Left hindlimb (tissue), 1 donor: ENCODE measurements around the gene RNF5.

ENCODE experiments used
- DNase-seq: peaks from one replicate; pipeline ENCODE4 v3.0.0-alpha.2; 2018

RNF5 gene

GRCh38 chr6:32176476-32177182, 1.6 kb upstream of the RNF5 start:
- DNase-seq = peak; percentile 17

- DNase-seq = no peak
Observed at GRCh38 chr6:32177183-32177787, 920 bp upstream of the RNF5 start.

- no peak for DNase-seq
Observed at GRCh38 chr6:32178547-32179440, 589 bp downstream of the RNF5 start.

GRCh38 chr6:32179766-32180405, 1.7 kb downstream of the RNF5 start:
- DNase-seq = no peak

- no peak for DNase-seq
Observed at GRCh38 chr6:32181148-32181702, 3.0 kb downstream of the RNF5 start.

- DNase-seq = no peak
Observed at GRCh38 chr6:32181915-32182529, 3.8 kb downstream of the RNF5 start.

- no peak for DNase-seq
Observed at GRCh38 chr6:32182555-32182981, 4.4 kb downstream of the RNF5 start.

GRCh38 chr6:32183030-32183429, 4.8 kb downstream of the RNF5 start:
- no peak for DNase-seq

- DNase-seq = no peak
Observed at GRCh38 chr6:32183483-32184083, 5.4 kb downstream of the RNF5 start.

GRCh38 chr6:32184084-32184640, 6.0 kb downstream of the RNF5 start, which contains the start of gene AGER:
AGER (minus strand) TSS chr6:32184253; CDS start chr6:32184222, 31 bp downstream.
- DNase-seq = no peak

GRCh38 chr6:32185681-32186131, 7.5 kb downstream of the RNF5 start:
- DNase-seq = peak; percentile 81

GRCh38 chr6:32186151-32186840, 8.1 kb downstream of the RNF5 start:
- DNase-seq = peak; percentile 21

GRCh38 chr6:32187009-32187709, 9.0 kb downstream of the RNF5 start:
- no peak for DNase-seq

- peak; percentile 43 for DNase-seq
Observed at GRCh38 chr6:32187725-32188380, 9.6 kb downstream of the RNF5 start.

- DNase-seq = no peak
Observed at GRCh38 chr6:32188381-32189068, 10.3 kb downstream of the RNF5 start.

- DNase-seq = no peak
Observed at GRCh38 chr6:32189069-32189741, 11.0 kb downstream of the RNF5 start.

GRCh38 chr6:32189742-32190053, 11.5 kb downstream of the RNF5 start:
- DNase-seq = no peak
